HCT116 (cell line): Measurements from ENCODE around the gene TMEM106C. TPM values are rescaled to one million over a fixed set of nuclear protein-coding genes. Genes with fewer than 3 reads are reported as not detected.

ENCODE experiments used
- ATAC-seq: fragments of 200-7000 bp; cut with Tn5 transposase; 2 replicates; pipeline ENCODE4 v1.9.1; 2020; ENCODE audit warnings: mild to moderate bottlenecking, moderate library complexity
- BruUV-seq: library from RNA; stranded (reverse); fragments of 400-500 nt; replicated peaks from 2 replicates; lab custom pipeline; 2021; lab: Mats Ljungman, UMichigan
- CTCF ChIA-PET: fragments of 300-600 bp; sonication (Branson Sonifier 250); formaldehyde crosslinking; loops from one replicate; lab custom pipeline; 2021; ENCODE audit warnings: antibody characterized with exemption; lab: Charles Lee
- POLR2A ChIA-PET: fragments of 300-600, 350-600 bp; sonication (Branson Sonifier 250); formaldehyde crosslinking; loops from one replicate; lab custom pipeline; 2021; ENCODE audit warnings: antibody characterized with exemption; lab: Charles Lee
- RAD21 ChIA-PET, 2 experiments: fragments of 300-600 bp; sonication (Branson Sonifier 250); formaldehyde crosslinking; loops; one replicate each; lab custom pipeline; 2023; ENCODE audit warnings: low total read pairs in 2 of 2; ENCODE audit not compliant: uncharacterized antibody in 2 of 2, unreplicated experiment in 2 of 2, low non-redundant PET in 1 of 2; lab: Charles Lee
- DNase-seq: peaks from one replicate; pipeline ENCODE4 v3.0.0-alpha.2; 2010; ENCODE audit warnings: low read depth, low spot score
- H2AFZ ChIP-seq: fragments of 200-600 bp; shearing (Covaris generic), sonication (generic); 2 replicates; pipeline ENCODE4 v1.6.1; 2017; ENCODE audit warnings: low read depth, mixed run types, mixed read lengths, antibody characterized with exemption, low read length; ENCODE audit not compliant: poor library complexity, severe bottlenecking
- H3K27ac ChIP-seq: 2 replicates; pipeline ENCODE4 v1.5.1; 2012; ENCODE audit warnings: low read depth, low read length
- H3K27me3 ChIP-seq: fragments of 200-600 bp; sonication (generic); 2 replicates; pipeline ENCODE4 v1.6.1; 2016; ENCODE audit warnings: mixed run types, low read length, mixed read lengths; ENCODE audit not compliant: insufficient read depth
- H3K36me3 ChIP-seq, 2 experiments: fragments of 200-500 bp in 1 of 2; fragments of 200-600 bp in 1 of 2; sonication (Bioruptor generic) in 1 of 2; sonication (generic) in 1 of 2; 2 replicates each; pipeline versions ENCODE4 v1.5.1 to v1.6.1; 2014 to 2016; ENCODE audit warnings: low read length in 2 of 2, inconsistent platforms in 1 of 2, mixed read lengths in 1 of 2, mixed run types in 1 of 2; ENCODE audit not compliant: insufficient read depth in 2 of 2, control insufficient read depth in 1 of 2
- H3K4me1 ChIP-seq, 2 experiments: fragments of 200-600 bp in 1 of 2; sonication (generic) in 1 of 2; 2 replicates each; pipeline versions ENCODE4 v1.5.1 to v1.6.1; 2012 to 2017; ENCODE audit warnings: low read length in 2 of 2, inconsistent platforms in 1 of 2, mild to moderate bottlenecking in 1 of 2, mixed read lengths in 1 of 2, mixed run types in 1 of 2, moderate library complexity in 1 of 2; ENCODE audit not compliant: insufficient read depth in 2 of 2, control insufficient read depth in 1 of 2
- H3K4me2 ChIP-seq: fragments of 200-600 bp; sonication (generic); 2 replicates; pipeline ENCODE4 v1.6.1; 2017; ENCODE audit warnings: mixed run types, low read length, mixed read lengths
- H3K4me3 ChIP-seq, 2 experiments: fragments of 200-600 bp in 1 of 2; sonication (generic) in 1 of 2; replicated peaks in 1 of 2; 2 replicates each; pipeline ENCODE4 v1.5.1; 2011 to 2016; ENCODE audit warnings: low read length in 2 of 2, control low read depth in 1 of 2, low read depth in 1 of 2, mild to moderate bottlenecking in 1 of 2, mixed read lengths in 1 of 2, mixed run types in 1 of 2
- H3K79me2 ChIP-seq: fragments of 200-600 bp; sonication (generic); 2 replicates; pipeline ENCODE4 v1.6.1; 2017; ENCODE audit warnings: mild to moderate bottlenecking, mixed run types, low read length, moderate library complexity, mixed read lengths; ENCODE audit not compliant: insufficient read depth
- H3K9ac ChIP-seq: fragments of 200-600 bp; sonication (generic); 2 replicates; pipeline ENCODE4 v1.6.1; 2016; ENCODE audit warnings: low read length, mixed read lengths
- H3K9me2 ChIP-seq: fragments of 200-600 bp; sonication (generic), shearing (Covaris generic); 2 replicates; pipeline ENCODE4 v1.6.1; 2017; ENCODE audit warnings: mixed run types, mild to moderate bottlenecking, moderate library complexity; ENCODE audit not compliant: insufficient read depth
- H3K9me3 ChIP-seq, 2 experiments: fragments of 200-500 bp in 1 of 2; fragments of 200-600 bp in 1 of 2; sonication (Bioruptor generic) in 1 of 2; sonication (generic) in 1 of 2; 2 replicates each; pipeline ENCODE4 v1.6.1; 2014 to 2017; ENCODE audit warnings: low read length in 2 of 2, mixed read lengths in 2 of 2, inconsistent platforms in 1 of 2, low read depth in 1 of 2, mild to moderate bottlenecking in 1 of 2, mixed run types in 1 of 2, moderate library complexity in 1 of 2; ENCODE audit not compliant: control insufficient read depth in 1 of 2, insufficient read depth in 1 of 2
- H4K20me1 ChIP-seq: fragments of 200-600 bp; sonication (generic), shearing (Covaris generic); 2 replicates; pipeline ENCODE4 v1.6.1; 2017; ENCODE audit warnings: mixed run types, mild to moderate bottlenecking, moderate library complexity; ENCODE audit not compliant: insufficient read depth
- CBX3 ChIP-seq: IDR thresholded peaks from 2 replicates; pipeline ENCODE4 v1.6.1; 2012; ENCODE audit warnings: low read depth
- CEBPB ChIP-seq: IDR thresholded peaks from 2 replicates; pipeline ENCODE4 v1.6.1; 2012; ENCODE audit warnings: low read depth
- CTCF ChIP-seq, 3 experiments: fragments of 200-600 bp in 1 of 3; sonication (generic) in 1 of 3; IDR thresholded peaks in 2 of 3; conservative IDR thresholded peaks in 1 of 3; 2 replicates each; pipeline ENCODE4 v1.5.1; 2012 to 2017; ENCODE audit warnings: low read depth in 2 of 3, low read length in 2 of 3, antibody characterized with exemption in 1 of 3, borderline replicate concordance in 1 of 3, control low read depth in 1 of 3, mild to moderate bottlenecking in 1 of 3, mixed read lengths in 1 of 3, mixed run types in 1 of 3, moderate library complexity in 1 of 3; ENCODE audit not compliant: insufficient read depth in 1 of 3
- EGR1 ChIP-seq: IDR thresholded peaks from 2 replicates; pipeline ENCODE4 v1.6.1; 2012; ENCODE audit warnings: low read depth
- ELF1 ChIP-seq: IDR thresholded peaks from 2 replicates; pipeline ENCODE4 v1.6.1; 2012; ENCODE audit warnings: low read depth, borderline replicate concordance
- EZH2phosphoT487 ChIP-seq: fragments of 200-600 bp; IDR thresholded peaks from 2 replicates; pipeline ENCODE4 v1.6.1; 2018; ENCODE audit warnings: antibody characterized with exemption, borderline replicate concordance
- JUND ChIP-seq: IDR thresholded peaks from 2 replicates; pipeline ENCODE4 v1.6.1; 2012
- MAX ChIP-seq: IDR thresholded peaks from 2 replicates; pipeline ENCODE4 v1.6.1; 2012
- POLR2A ChIP-seq: IDR thresholded peaks from 2 replicates; pipeline ENCODE4 v1.7.0; 2011; ENCODE audit warnings: borderline replicate concordance; ENCODE audit not compliant: insufficient read depth, insufficient read length; ENCODE audit errors: extremely low read depth
- RAD21 ChIP-seq: IDR thresholded peaks from 2 replicates; pipeline ENCODE4 v1.6.1; 2012; ENCODE audit warnings: low read depth, mild to moderate bottlenecking
- REST ChIP-seq: IDR thresholded peaks from 2 replicates; pipeline ENCODE4 v1.6.1; 2012; ENCODE audit warnings: low read depth
- SIN3A ChIP-seq: IDR thresholded peaks from 2 replicates; pipeline ENCODE4 v1.6.1; 2012; ENCODE audit warnings: low read depth
- SRF ChIP-seq: IDR thresholded peaks from 2 replicates; pipeline ENCODE4 v1.6.1; 2012; ENCODE audit warnings: low read depth
- TCF7L2 ChIP-seq: IDR thresholded peaks from 2 replicates; pipeline ENCODE4 v1.7.0; 2011; ENCODE audit warnings: borderline replicate concordance, inconsistent platforms; ENCODE audit not compliant: insufficient read depth, insufficient read length; ENCODE audit errors: extremely low read depth
- YY1 ChIP-seq: IDR thresholded peaks from 2 replicates; pipeline ENCODE4 v1.6.1; 2011; ENCODE audit warnings: low read length, low read depth, moderate library complexity, mild to moderate bottlenecking; ENCODE audit not compliant: insufficient replicate concordance; ENCODE audit errors: extremely low read depth
- ZFX ChIP-seq: fragments of 450-650 bp; IDR thresholded peaks from 2 replicates; pipeline ENCODE4 v1.6.1; 2017
- intact Hi-C: fragments of 100-400 bp; cut with micrococcal nuclease; formaldehyde crosslinking; loops from 2 replicates; pipeline ENCODE4 v1.10.0; 2022
- total RNA-seq: library from RNA; stranded (reverse); gene quantifications from one replicate; pipeline ENCODE4 v1.2.1, GENCODE V29; 2021; ENCODE audit not compliant: unreplicated experiment

The TMEM106C gene
- total RNA-seq, 1 experiment from 2014 or later, result 94.7 TPM

- BruUV-seq, result no TSS peak
- no peaks in the 10 kb centered on the region for H4K20me1 ChIP-seq
Measured at GRCh38 chr12:47989023-47989417, 25.6 kb downstream of the TMEM106C start.

More at GRCh38 chr12:47989023-47989417, 25.6 kb downstream of the TMEM106C start:
- peaks cover 0 to 6% of the 10 kb centered on the region in 2 experiments; a peak in 1 of 4 replicates for H3K4me1 ChIP-seq
- POLR2A ChIA-PET, result no interaction called here
- no peak for DNase-seq
- no peak overlapping the region for H3K9ac ChIP-seq
- no peaks in the 10 kb centered on the region for H3K9me3 ChIP-seq
- H3K79me2 ChIP-seq, result no peaks in the 10 kb centered on the region
- ATAC-seq, result no peak
- no peak overlapping the region for H3K4me2 ChIP-seq
- RAD21 ChIA-PET, result no interaction called here
- H3K27me3 ChIP-seq, result 0 out of 2 replicates have a peak, but pooled peaks cover 3% of the 10 kb centered on the region
- no peak overlapping the region for H3K27ac ChIP-seq
- TF ChIP-seq JUND (no peak), EZH2phosphoT487 (no peak), EGR1 (no peak), TCF7L2 (no peak), CEBPB (no peak), RAD21 (no peak), CBX3 (no peak), ELF1 (no peak), ZFX (no peak), SRF (no peak), MAX (no peak), YY1 (no peak), POLR2A (no peak), REST (no peak), SIN3A (no peak), CTCF (IDR thresholded peaks at IDR 0.05 in 2 of 3, conservative IDR thresholded peaks at IDR 0.05 in 1 of 3; ENCODE audit: borderline replicate concordance in 1 of 3, insufficient read depth in 1 of 3, low read depth in 2 of 3, low read length in 2 of 3) (no peak)
- H3K36me3 ChIP-seq, result no peaks in the 10 kb centered on the region
- H3K4me3 ChIP-seq, result no peak overlapping the region
- no peaks in the 10 kb centered on the region for H3K9me2 ChIP-seq
- intact Hi-C loops, result no loop called here
- no peak overlapping the region for H2AFZ ChIP-seq
- CTCF ChIA-PET, result no interaction called here
